HFFc6 (cell line): ENCODE results near the gene XRCC3. TPM values are rescaled to one million over a fixed set of nuclear protein-coding genes. Genes with fewer than 3 reads are reported as not detected.

ENCODE experiments used
- DNase-seq: peaks from one replicate; pipeline ENCODE4 v3.0.0-alpha.2; 2018
- H3K27ac Mint-ChIP-seq: 2 replicates; pipeline ENCODE4 v1.8.0; 2020; ENCODE audit warnings: mild to moderate bottlenecking, mixed read lengths
- H3K27me3 Mint-ChIP-seq: 2 replicates; pipeline ENCODE4 v1.8.0; 2021; ENCODE audit warnings: mild to moderate bottlenecking, moderate library complexity, mixed read lengths; ENCODE audit not compliant: insufficient read depth
- H3K36me3 Mint-ChIP-seq: 2 replicates; pipeline ENCODE4 v1.8.0; 2021; ENCODE audit warnings: low read depth, mixed read lengths
- H3K4me1 Mint-ChIP-seq: 2 replicates; pipeline ENCODE4 v1.8.0; 2020; ENCODE audit warnings: low read depth, mixed read lengths
- H3K4me3 Mint-ChIP-seq: 2 replicates; pipeline ENCODE4 v1.8.0; 2020; ENCODE audit warnings: mild to moderate bottlenecking, moderate library complexity, mixed read lengths
- H3K9me3 Mint-ChIP-seq: 2 replicates; pipeline ENCODE4 v1.8.0; 2020; ENCODE audit warnings: mild to moderate bottlenecking, mixed read lengths
- CTCF ChIP-seq: fragments of 200-600 bp; sonication (generic); IDR thresholded peaks from 2 replicates; pipeline ENCODE4 v1.5.0; 2021; ENCODE audit warnings: antibody characterized with exemption, mild to moderate bottlenecking
- total RNA-seq, 6 experiments: library from RNA; stranded (reverse); fragmentation: NEBNext Ultra II Directional; extraction: Animal tissue kit (Norgen Biotek cat#: 25700); gene quantifications; 2 replicates in 1 of 6; 3 replicates in 5 of 6; pipeline ENCODE4 v1.2.3, GENCODE V29; 2021

The XRCC3 gene
- total RNA-seq, 6 experiments from 2014 or later: 7.3 to 15.7 (median 13.4) TPM

GRCh38 chr14:103742499-103743255 lies 27.4 kb upstream of the XRCC3 start:
- H3K27ac Mint-ChIP-seq: no peak overlapping the region
- peaks cover 5% of the 10 kb centered on the region; the same call in 1 of the 2 replicates for H3K36me3 Mint-ChIP-seq
- no peaks in the 10 kb centered on the region for H3K9me3 Mint-ChIP-seq
- H3K4me3 Mint-ChIP-seq: no peak overlapping the region
- peaks cover 4% of the 10 kb centered on the region for H3K27me3 Mint-ChIP-seq
- no peak for TF ChIP-seq CTCF
- no peak for DNase-seq
- H3K4me1 Mint-ChIP-seq: peaks cover 29% of the 10 kb centered on the region

GRCh38 chr14:103741876-103742275 lies 26.6 kb upstream of the XRCC3 start:
- Mint-ChIP-seq H3K9me3 (no peaks in the 10 kb centered on the region), H3K36me3 (peaks cover 5% of the 10 kb centered on the region; the same call in 1 of the 2 replicates), H3K4me3 (no peak overlapping the region), H3K4me1 (peaks cover 27% of the 10 kb centered on the region), H3K27me3 (peaks cover 4% of the 10 kb centered on the region), H3K27ac (peak overlapping the region; percentile 60; the same call in 1 of the 2 replicates)
- no peak for TF ChIP-seq CTCF
- no peak for DNase-seq

- DNase-seq: no peak
- Mint-ChIP-seq H3K36me3 (peaks cover 5% of the 10 kb centered on the region; the same call in 1 of the 2 replicates), H3K27me3 (peaks cover 4% of the 10 kb centered on the region), H3K9me3 (no peaks in the 10 kb centered on the region), H3K4me1 (peaks cover 20% of the 10 kb centered on the region), H3K27ac (peak overlapping the region; percentile 60), H3K4me3 (no peak overlapping the region)
- no peak for TF ChIP-seq CTCF
Observed at GRCh38 chr14:103740991-103741689, 25.9 kb upstream of the XRCC3 start.

- Mint-ChIP-seq H3K27me3 (peaks cover 6% of the 10 kb centered on the region), H3K9me3 (no peaks in the 10 kb centered on the region), H3K4me3 (no peak overlapping the region), H3K4me1 (peaks cover 20% of the 10 kb centered on the region), H3K27ac (no peak overlapping the region), H3K36me3 (peaks cover 5% of the 10 kb centered on the region; the same call in 1 of the 2 replicates)
- TF ChIP-seq CTCF: no peak
- DNase-seq: no peak
Observed at GRCh38 chr14:103739793-103740501, 24.7 kb upstream of the XRCC3 start.

- DNase-seq: no peak
- TF ChIP-seq CTCF: no peak
- Mint-ChIP-seq H3K4me3 (no peak overlapping the region), H3K27ac (no peak overlapping the region), H3K36me3 (peaks cover 5% of the 10 kb centered on the region; the same call in 1 of the 2 replicates), H3K9me3 (no peaks in the 10 kb centered on the region), H3K27me3 (peaks cover 8% of the 10 kb centered on the region), H3K4me1 (peaks cover 20% of the 10 kb centered on the region)
Observed at GRCh38 chr14:103739466-103739792, 24.2 kb upstream of the XRCC3 start.
